ENCODE measurements around the gene TMEM244. TPM values are rescaled to one million over a fixed set of nuclear protein-coding genes. Genes with fewer than 3 reads are reported as not detected.

The TMEM244 gene
- total and polyA plus RNA-seq, 2 of the 13 experiments (the other 11 are each of a cell fraction or from before 2014, with no cell fraction given), result not detected

DNA sequence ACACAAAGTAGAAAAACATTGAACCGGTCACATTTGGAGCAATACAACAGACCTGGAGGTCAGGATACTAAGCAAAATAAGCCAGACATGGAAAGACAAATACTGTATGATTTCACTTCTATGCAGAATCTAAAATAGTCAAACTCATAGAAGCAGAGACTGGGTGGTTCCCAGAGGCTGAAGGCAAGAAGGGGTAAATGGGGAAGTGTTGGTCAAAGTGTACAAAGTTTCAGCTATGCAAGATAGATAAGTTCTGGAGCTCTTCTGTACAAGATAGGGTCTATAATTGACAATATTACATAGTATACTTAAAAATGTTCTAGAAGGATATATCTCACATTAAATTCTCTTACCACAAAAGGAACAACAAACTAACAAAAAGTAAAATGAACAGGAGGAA lies 70.3 kb downstream of the TMEM244 start:
- intact Hi-C loops (cut with micrococcal nuclease; ENCODE audit: unreplicated experiment), result no loop called here
- TF ChIP-seq MLLT10 (CRISPR knock-in tag; IDR thresholded peaks at IDR 0.05), result no peak
- no peak for TF ChIP-seq NFATC3 (CRISPR knock-in tag; IDR thresholded peaks at IDR 0.05)
- TF ChIP-seq GPBP1L1 (CRISPR knock-in tag; IDR thresholded peaks at IDR 0.05), result no peak
- TF ChIP-seq MAFF (IDR thresholded peaks at IDR 0.05; ENCODE audit: low read depth, low read length), result no peak
- no peak for TF ChIP-seq SNAPC4 (CRISPR knock-in tag; IDR thresholded peaks at IDR 0.05)
- TF ChIP-seq, protein P1, sequence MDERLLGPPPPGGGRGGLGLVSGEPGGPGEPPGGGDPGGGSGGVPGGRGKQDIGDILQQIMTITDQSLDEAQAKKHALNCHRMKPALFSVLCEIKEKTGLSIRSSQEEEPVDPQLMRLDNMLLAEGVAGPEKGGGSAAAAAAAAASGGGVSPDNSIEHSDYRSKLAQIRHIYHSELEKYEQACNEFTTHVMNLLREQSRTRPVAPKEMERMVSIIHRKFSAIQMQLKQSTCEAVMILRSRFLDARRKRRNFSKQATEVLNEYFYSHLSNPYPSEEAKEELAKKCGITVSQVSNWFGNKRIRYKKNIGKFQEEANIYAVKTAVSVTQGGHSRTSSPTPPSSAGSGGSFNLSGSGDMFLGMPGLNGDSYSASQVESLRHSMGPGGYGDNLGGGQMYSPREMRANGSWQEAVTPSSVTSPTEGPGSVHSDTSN (CRISPR knock-in tag; IDR thresholded peaks at IDR 0.05), result no peak
- TF ChIP-seq, protein P2, sequence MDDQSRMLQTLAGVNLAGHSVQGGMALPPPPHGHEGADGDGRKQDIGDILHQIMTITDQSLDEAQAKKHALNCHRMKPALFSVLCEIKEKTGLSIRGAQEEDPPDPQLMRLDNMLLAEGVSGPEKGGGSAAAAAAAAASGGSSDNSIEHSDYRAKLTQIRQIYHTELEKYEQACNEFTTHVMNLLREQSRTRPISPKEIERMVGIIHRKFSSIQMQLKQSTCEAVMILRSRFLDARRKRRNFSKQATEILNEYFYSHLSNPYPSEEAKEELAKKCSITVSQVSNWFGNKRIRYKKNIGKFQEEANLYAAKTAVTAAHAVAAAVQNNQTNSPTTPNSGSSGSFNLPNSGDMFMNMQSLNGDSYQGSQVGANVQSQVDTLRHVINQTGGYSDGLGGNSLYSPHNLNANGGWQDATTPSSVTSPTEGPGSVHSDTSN (CRISPR knock-in tag; IDR thresholded peaks at IDR 0.05; ENCODE audit: borderline replicate concordance), result no peak
- no peak for TF ChIP-seq SOX5 (CRISPR knock-in tag; IDR thresholded peaks at IDR 0.05; ENCODE audit: borderline replicate concordance)
- no peak for TF ChIP-seq ZNF772 (CRISPR knock-in tag; IDR thresholded peaks at IDR 0.05)
- ATAC-seq, result no peak

More for the DNA sequence above, 70.3 kb downstream of the TMEM244 start:
- Histone ChIP-seq H3K27me3 (ENCODE audit: control insufficient read depth in 1 of 2, insufficient read depth in 2 of 2, low read length in 2 of 2) (peaks cover 0 to 8% of the 10 kb centered on the region in 2 experiments; a peak in 1 of 5 replicates), H3K9me3 (ENCODE audit: low read length) (no peaks in the 10 kb centered on the region), H3K4me3 (replicated peaks in 1 of 3; ENCODE audit: insufficient read depth in 1 of 3, low read depth in 2 of 3, low read length in 3 of 3) (no peak overlapping the region), H3K27ac (ENCODE audit: extremely low read length, insufficient read depth, low read length) (no peak overlapping the region), H3K4me2 (ENCODE audit: low read depth, low read length) (no peak overlapping the region), H3K4me1 (ENCODE audit: insufficient read depth, low read length) (no peaks in the 10 kb centered on the region), H2AFZ (ENCODE audit: low read length) (no peak overlapping the region), H3K36me3 (replicated peaks in 1 of 2; ENCODE audit: control insufficient read depth in 1 of 2, insufficient read depth in 2 of 2, low read length in 2 of 2) (no peaks in the 10 kb centered on the region), H3K9ac (ENCODE audit: insufficient read depth, low read depth, low read length) (no peak overlapping the region), H3K79me2 (ENCODE audit: insufficient read depth, low read length) (no peaks in the 10 kb centered on the region), H4K20me1 (ENCODE audit: insufficient read depth, low read length) (no peaks in the 10 kb centered on the region)
- BruUV-seq (replicated peaks), result no TSS peak
- no peak for FAIRE-seq
- in situ Hi-C loops (cut with HindIII; ENCODE audit: extremely low pct_ligation_motif_present, low pct_unique_long_range_greater_than_20kb), result no loop called here
- WGBS (ENCODE audit: low lambda C conversion rate), result 32% methylated on average over 1 of the region's 1 CpG
- no peak for DNase-seq (ENCODE audit: low spot score)
- ChIA-PET POLR2A (no interaction called here), CTCF (ENCODE audit: low intra/inter-chr PET ratio, low total read pairs) (no interaction called here)
